Body of pancreas (tissue), 4 donors: ENCODE measurements around the gene ATP1A2. TPM values are rescaled to one million over a fixed set of nuclear protein-coding genes. Genes with fewer than 3 reads are reported as not detected.

Experiments used
- ATAC-seq: fragments of 150-250 bp; one replicate; pipeline ENCODE4 v1.9.1; 2016
- DNase-seq, 4 donors: peaks; one replicate each; pipeline ENCODE4 v3.0.0-alpha.2; 2019
- H3K27ac ChIP-seq, 4 donors: fragments of 200-600 bp; sonication (generic); 1 replicate in 3 of 4; 2 replicates in 1 of 4; pipeline versions ENCODE4 v1.5.1 to v1.6.1; 2016 to 2019; ENCODE audit warnings: mild to moderate bottlenecking in 1 of 4, mixed read lengths in 1 of 4, moderate library complexity in 1 of 4
- H3K27me3 ChIP-seq, 2 donors: fragments of 200-600 bp; sonication (generic); one replicate each; pipeline ENCODE4 v1.6.0; 2016; ENCODE audit warnings: mild to moderate bottlenecking in 1 of 2
- H3K36me3 ChIP-seq, 2 donors: fragments of 200-600 bp; sonication (generic); replicated peaks in 1 of 2; 2 replicates each; pipeline ENCODE4 v1.5.1; 2016; ENCODE audit warnings: low read depth in 2 of 2; ENCODE audit not compliant: insufficient read depth in 1 of 2
- H3K4me1 ChIP-seq: fragments of 200-600 bp; sonication (generic); one replicate; pipeline ENCODE4 v1.6.0; 2016
- H3K4me3 ChIP-seq, 2 donors: fragments of 200-600 bp; sonication (generic); 1 replicate in 1 of 2; 2 replicates in 1 of 2; pipeline ENCODE4 v1.5.1; 2016 to 2019
- H3K9me3 ChIP-seq, 3 donors: fragments of 200-600 bp; sonication (generic); 1 replicate in 2 of 3; 2 replicates in 1 of 3; pipeline ENCODE4 v1.5.1; 2016
- CTCF ChIP-seq, 7 experiments: fragments of 450-650 bp in 4 of 7; fragments of 200-600 bp in 3 of 7; sonication (generic) in 3 of 7; IDR thresholded peaks; one replicate each; pipeline ENCODE4 v1.5.1; 2016 to 2019; ENCODE audit warnings: antibody characterized with exemption in 7 of 7
- POLR2A ChIP-seq, 3 donors: fragments of 450-650 bp; IDR thresholded peaks; one replicate each; pipeline ENCODE4 v1.6.1; 2016; ENCODE audit warnings: antibody characterized with exemption in 3 of 3, mild to moderate bottlenecking in 2 of 3
- WGBS, 2 donors: methylation state at CpG; one replicate each; pipeline ENCODE4 v1.1.5; 2017; 5-methylcytosine and 5-hydroxymethylcytosine counted together
- intact Hi-C: fragments of 100-400 bp; cut with DNase I; formaldehyde crosslinking; loops from one replicate; pipeline ENCODE4 v1.15.1; 2023
- total RNA-seq, 2 donors: library from RNA; depleted of rRNA; stranded (reverse); fragments of >200 nt; gene quantifications; one replicate each; pipeline ENCODE4 v1.1.0, GENCODE V29; 2016

Gene ATP1A2
- total RNA-seq, 2 donors from 2014 or later = 1.6 to 41.2 TPM

DNA sequence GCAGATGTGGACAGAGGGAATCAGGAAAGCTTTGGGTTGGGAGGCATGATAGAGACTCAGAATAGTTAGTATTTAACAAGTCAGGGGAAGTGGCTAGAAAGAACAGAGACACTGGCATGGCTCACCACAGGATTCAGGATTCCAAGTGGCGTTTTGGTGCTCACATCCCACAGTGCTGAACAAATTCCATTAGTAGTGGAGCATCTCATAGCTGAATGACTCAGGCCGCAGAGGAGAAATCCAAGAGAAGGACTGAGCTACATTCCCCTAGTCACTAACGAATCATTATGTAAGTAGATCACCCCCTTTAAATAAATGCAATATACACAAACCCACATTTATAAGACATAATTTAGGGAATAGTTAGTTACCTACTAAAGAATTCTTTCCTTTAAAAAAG, 39.3 kb upstream of the ATP1A2 start:
- DNase-seq = no peak
- no peaks in the 10 kb centered on the region for H3K4me1 ChIP-seq
- WGBS, 2 donors = 68 to 80% methylated on average over 3 of the region's 3 CpGs
- H3K36me3 ChIP-seq = no peaks in the 10 kb centered on the region
- no peak overlapping the region for H3K4me3 ChIP-seq
- peaks cover 0 to 10% of the 10 kb centered on the region in 2 donors for H3K27me3 ChIP-seq
- H3K9me3 ChIP-seq = no peaks in the 10 kb centered on the region
- ATAC-seq = no peak
- intact Hi-C loops = no loop called here
- H3K27ac ChIP-seq = no peak overlapping the region
- no peak for TF ChIP-seq CTCF (IDR thresholded peaks at IDR 0.05)

DNA sequence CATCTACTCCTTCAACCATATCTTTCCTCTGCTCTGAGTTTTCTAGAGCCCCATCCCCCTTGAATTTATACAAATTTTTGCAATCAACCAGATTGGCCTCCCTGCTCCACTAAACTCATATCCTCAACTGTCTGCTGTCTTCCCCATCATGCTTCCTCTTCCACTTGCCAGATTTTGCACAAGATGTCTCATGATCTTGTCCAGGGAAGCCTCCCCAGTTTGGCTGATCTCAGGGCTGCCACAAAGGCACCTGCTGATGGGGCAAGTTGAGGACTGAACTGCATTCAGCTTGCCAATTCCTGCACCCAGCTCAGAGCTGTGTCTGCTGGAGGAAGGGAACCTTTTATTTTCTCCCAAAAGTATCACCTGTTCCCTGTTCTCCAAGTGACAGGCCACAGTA, 38.1 kb upstream of the ATP1A2 start:
- ATAC-seq (no peak), DNase-seq (no peak)
- Histone ChIP-seq H3K4me1 (no peaks in the 10 kb centered on the region), H3K36me3 (no peaks in the 10 kb centered on the region), H3K4me3 (no peak overlapping the region), H3K27ac (no peak overlapping the region), H3K9me3 (no peaks in the 10 kb centered on the region), H3K27me3 (peaks cover 0 to 14% of the 10 kb centered on the region in 2 donors)
- intact Hi-C loops = no loop called here
- TF ChIP-seq CTCF (IDR thresholded peaks at IDR 0.05) (no peak), POLR2A (IDR thresholded peaks at IDR 0.05) (no peak)

DNA sequence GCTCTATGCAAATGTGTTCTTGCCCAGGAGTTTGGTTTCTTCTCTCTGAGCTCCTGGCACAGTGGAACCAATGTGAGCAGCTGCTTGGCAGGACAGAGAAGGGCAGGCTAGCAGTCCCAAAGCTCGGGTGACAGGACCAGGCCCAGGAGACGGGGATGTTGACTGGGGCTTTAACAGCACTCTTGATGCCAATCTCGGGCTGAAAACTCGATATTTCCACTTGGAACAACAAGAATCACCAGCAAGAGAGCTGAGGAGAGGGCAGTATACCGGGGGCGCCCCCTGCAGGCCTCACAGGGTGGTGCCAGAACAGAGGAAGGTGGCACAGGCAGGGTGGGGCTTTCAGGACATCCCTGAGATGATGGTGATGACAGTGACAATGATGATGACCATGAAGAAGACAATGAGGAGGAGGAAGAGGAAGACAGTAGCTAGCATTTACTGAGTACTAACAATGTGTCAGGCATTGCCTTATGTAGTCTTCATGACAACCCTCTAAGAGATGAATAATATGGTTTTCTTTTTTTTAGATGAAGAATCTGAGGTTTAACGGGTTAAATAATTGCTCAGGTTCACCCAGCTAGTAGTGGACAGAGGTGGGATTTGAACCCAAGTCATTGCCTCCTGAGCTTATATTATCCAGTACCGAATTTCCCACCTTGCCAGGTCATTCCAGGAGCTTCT, 36.9 kb upstream of the ATP1A2 start:
- Histone ChIP-seq H3K27me3 (peaks cover 0 to 14% of the 10 kb centered on the region in 2 donors), H3K4me1 (peaks cover 6% of the 10 kb centered on the region), H3K27ac (no peak overlapping the region), H3K9me3 (no peaks in the 10 kb centered on the region), H3K36me3 (no peaks in the 10 kb centered on the region), H3K4me3 (no peak overlapping the region)
- DNase-seq (peak in 3 of 4 donors; percentile 53 to 66 (median 59)), ATAC-seq (peak; percentile 62)
- intact Hi-C loops = no loop called here
- TF ChIP-seq POLR2A (IDR thresholded peaks at IDR 0.05) (no peak), CTCF (IDR thresholded peaks at IDR 0.05) (peak; percentile 43 to 69 (median 61))
- 13 to 16% methylated on average over 8 of the region's 8 CpGs for WGBS, 2 donors

DNA sequence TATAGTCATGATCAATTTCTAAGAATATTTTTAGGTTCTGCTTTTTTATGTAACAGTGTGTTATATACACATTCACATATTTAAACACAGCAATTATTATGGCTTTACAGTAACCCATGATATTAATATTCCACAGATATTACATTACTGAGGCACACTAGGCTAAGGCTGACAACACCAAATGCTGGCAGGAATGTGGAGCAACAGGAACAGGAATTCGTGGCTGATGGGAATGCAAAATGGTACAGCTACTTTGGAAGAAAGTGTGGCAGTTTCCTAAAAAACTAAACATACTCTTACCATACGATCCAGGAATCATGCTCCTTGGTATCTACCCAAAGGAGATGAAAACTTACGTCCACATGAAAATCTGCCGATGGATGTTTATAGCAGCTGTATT, 36.1 kb upstream of the ATP1A2 start:
- intact Hi-C loops = no loop called here
- TF ChIP-seq POLR2A (IDR thresholded peaks at IDR 0.05) (no peak), CTCF (IDR thresholded peaks at IDR 0.05) (no peak)
- Histone ChIP-seq H3K4me3 (no peak overlapping the region), H3K27me3 (peaks cover 0 to 14% of the 10 kb centered on the region in 2 donors), H3K36me3 (no peaks in the 10 kb centered on the region), H3K4me1 (peaks cover 14% of the 10 kb centered on the region), H3K9me3 (no peaks in the 10 kb centered on the region), H3K27ac (no peak overlapping the region)
- ATAC-seq (no peak), DNase-seq (no peak)
- WGBS, 2 donors = 41 to 56% methylated on average over 4 of the region's 4 CpGs
